ENCODE measurements around the gene OR10A7. TPM values are rescaled to one million over a fixed set of nuclear protein-coding genes. Genes with fewer than 3 reads are reported as not detected.

OR10A7 gene
- total and polyA plus RNA-seq, 8 donors = not detected

GRCh38 chr12:55227643-55228042 lies 6.8 kb downstream of the OR10A7 start:
- H3K9me3 ChIP-seq = no peaks in the 10 kb centered on the region
- intact Hi-C loops (cut with DNase I; ENCODE audit: low total_unique reads) = no loop called here
- no peak for DNase-seq

GRCh38 chr12:55244309-55244708 lies 23.5 kb downstream of the OR10A7 start, which contains the start of gene OR6C74:
Gene OR6C74 (plus strand): TSS chr12:55244609. CDS start chr12:55247288, 2,679 bp downstream.
- WGBS, 5 donors = 90 to 93% (median 91%) methylated on average over 3 of the region's 3 CpGs
- DNase-seq = no peak
- intact Hi-C loops (cut with DNase I; ENCODE audit: low total_unique reads) = no loop called here
- Histone ChIP-seq H3K36me3 (no peaks in the 10 kb centered on the region), H3K4me1 (no peaks in the 10 kb centered on the region), H3K4me3 (no peak within 1 kb of the TSS), H3K27me3 (no peaks in the 10 kb centered on the region), H3K27ac (no peak within 1 kb of the TSS), H3K9me3 (no peaks in the 10 kb centered on the region)
- TF ChIP-seq EP300 (IDR thresholded peaks at IDR 0.05) (no peak), CTCF (IDR thresholded peaks at IDR 0.05) (no peak), POLR2AphosphoS5 (IDR thresholded peaks at IDR 0.05) (no peak), POLR2A (IDR thresholded peaks at IDR 0.05) (no peak)

More at GRCh38 chr12:55227643-55228042, 6.8 kb downstream of the OR10A7 start:
- no peaks in the 10 kb centered on the region for H3K36me3 ChIP-seq
- H3K27me3 ChIP-seq = no peaks in the 10 kb centered on the region
- no peaks in the 10 kb centered on the region for H3K4me1 ChIP-seq
- no peak overlapping the region for H3K27ac ChIP-seq
- TF ChIP-seq POLR2A (IDR thresholded peaks at IDR 0.05) = no peak
- no peak for TF ChIP-seq CTCF (IDR thresholded peaks at IDR 0.05)
- TF ChIP-seq POLR2AphosphoS5 (IDR thresholded peaks at IDR 0.05) = no peak
- TF ChIP-seq EP300 (IDR thresholded peaks at IDR 0.05) = no peak
- H3K4me3 ChIP-seq = no peak overlapping the region
- WGBS, 5 donors = 36 to 41% (median 40%) methylated on average over 3 of the region's 3 CpGs

GRCh38 chr12:55246159-55246558 lies 25.3 kb downstream of the OR10A7 start:
- no peak for DNase-seq
- intact Hi-C loops (cut with DNase I; ENCODE audit: low total_unique reads) = no loop called here
- no peaks in the 10 kb centered on the region for H3K4me1 ChIP-seq
- TF ChIP-seq POLR2A (IDR thresholded peaks at IDR 0.05) = no peak
- TF ChIP-seq EP300 (IDR thresholded peaks at IDR 0.05) = no peak
- no peak for TF ChIP-seq POLR2AphosphoS5 (IDR thresholded peaks at IDR 0.05)
- TF ChIP-seq CTCF (IDR thresholded peaks at IDR 0.05) = no peak
- WGBS, 5 donors = 58 to 69% (median 62%) methylated on average over 1 of the region's 1 CpG
- no peak overlapping the region for H3K27ac ChIP-seq
- H3K27me3 ChIP-seq = no peaks in the 10 kb centered on the region
- H3K36me3 ChIP-seq = no peaks in the 10 kb centered on the region
- H3K9me3 ChIP-seq = no peaks in the 10 kb centered on the region
- no peak overlapping the region for H3K4me3 ChIP-seq

GRCh38 chr12:55250944-55251343 lies 30.1 kb downstream of the OR10A7 start:
- Histone ChIP-seq H3K4me1 (no peaks in the 10 kb centered on the region), H3K27me3 (no peaks in the 10 kb centered on the region), H3K9me3 (no peaks in the 10 kb centered on the region), H3K4me3 (no peak overlapping the region), H3K36me3 (no peaks in the 10 kb centered on the region), H3K27ac (no peak overlapping the region)
- intact Hi-C loops (cut with DNase I; ENCODE audit: low total_unique reads) = no loop called here
- TF ChIP-seq POLR2A (IDR thresholded peaks at IDR 0.05) (no peak), POLR2AphosphoS5 (IDR thresholded peaks at IDR 0.05) (no peak), CTCF (IDR thresholded peaks at IDR 0.05) (no peak), EP300 (IDR thresholded peaks at IDR 0.05) (no peak)
- WGBS, 5 donors = 30 to 53% (median 38%) methylated on average over 3 of the region's 3 CpGs
- DNase-seq = no peak

Data from stomach (tissue), 9 donors.